ENCODE measurements around the gene ANKRD12.
"Not testable (repeated sequence)": the region's sequence is repeated elsewhere in the genome, so short reads cannot be mapped to it uniquely, and the experiment has no call there.

Gene ANKRD12

GRCh38 chr18:9136315-9137155, at the start of gene ANKRD12:
Gene ANKRD12, plus strand, starts transcription at chr18:9136781. Its CDS starts 45,652 bp downstream, at chr18:9182433.
- DNase-seq (ENCODE audit: low read depth): peak; percentile 94

GRCh38 chr18:9087144-9087543, 49.4 kb upstream of the ANKRD12 start:
- no peak for DNase-seq (ENCODE audit: low read depth)

- no peak for DNase-seq (ENCODE audit: low read depth)
Measured at GRCh38 chr18:9088252-9088651, 48.3 kb upstream of the ANKRD12 start.

GRCh38 chr18:9088727-9089126, 47.9 kb upstream of the ANKRD12 start:
- DNase-seq (ENCODE audit: low read depth): not testable (repeated sequence)

GRCh38 chr18:9090578-9090977, 46.0 kb upstream of the ANKRD12 start:
- no peak for DNase-seq (ENCODE audit: low read depth)

- no peak for DNase-seq (ENCODE audit: low read depth)
Measured at GRCh38 chr18:9091066-9091476, 45.5 kb upstream of the ANKRD12 start.

GRCh38 chr18:9092665-9093064, 43.9 kb upstream of the ANKRD12 start:
- no peak for DNase-seq (ENCODE audit: low read depth)

- DNase-seq (ENCODE audit: low read depth): not testable (repeated sequence)
Measured at GRCh38 chr18:9093109-9093508, 43.5 kb upstream of the ANKRD12 start.

GRCh38 chr18:9094307-9095226, 42.0 kb upstream of the ANKRD12 start:
- DNase-seq (ENCODE audit: low read depth): peak; percentile 80

- peak; percentile 37 for DNase-seq (ENCODE audit: low read depth)
Measured at GRCh38 chr18:9095297-9096006, 41.1 kb upstream of the ANKRD12 start.

GRCh38 chr18:9096007-9096371, 40.6 kb upstream of the ANKRD12 start:
- no peak for DNase-seq (ENCODE audit: low read depth)

- no peak for DNase-seq (ENCODE audit: low read depth)
Measured at GRCh38 chr18:9096685-9097084, 39.9 kb upstream of the ANKRD12 start.

GRCh38 chr18:9097349-9097748, 39.2 kb upstream of the ANKRD12 start:
- no peak for DNase-seq (ENCODE audit: low read depth)

- DNase-seq (ENCODE audit: low read depth): no peak
Measured at GRCh38 chr18:9100796-9101195, 35.8 kb upstream of the ANKRD12 start.

- DNase-seq (ENCODE audit: low read depth): peak; percentile 71
Measured at GRCh38 chr18:9101730-9102507, 34.7 kb upstream of the ANKRD12 start.

- peak; percentile 93 for DNase-seq (ENCODE audit: low read depth)
Measured at GRCh38 chr18:9102508-9103375, 33.8 kb upstream of the ANKRD12 start, which contains the start of gene NDUFV2. Gene NDUFV2, plus strand, starts transcription at chr18:9102699. Its CDS starts 45 bp downstream, at chr18:9102744.

GRCh38 chr18:9103376-9103873, 33.2 kb upstream of the ANKRD12 start:
- DNase-seq (ENCODE audit: low read depth): peak; percentile 52

GRCh38 chr18:9104244-9104901, 32.2 kb upstream of the ANKRD12 start:
- DNase-seq (ENCODE audit: low read depth): no peak

GRCh38 chr18:9105420-9105819, 31.2 kb upstream of the ANKRD12 start:
- no peak for DNase-seq (ENCODE audit: low read depth)

- DNase-seq (ENCODE audit: low read depth): no peak
Measured at GRCh38 chr18:9106094-9106493, 30.5 kb upstream of the ANKRD12 start.

Measured in amniotic epithelial cell (primary cell).